MM.1S (cell line): Measurements from ENCODE around the gene PIEZO2.

Source experiments
- DNase-seq: peaks from one replicate; pipeline ENCODE4 v3.0.0-alpha.2; 2015
- H2AFZ ChIP-seq: fragments of 300-600 bp; sonication (generic); 2 replicates; pipeline ENCODE4 v1.6.0; 2016; ENCODE audit warnings: antibody characterized with exemption, low read length
- H3F3A ChIP-seq: fragments of 300-600 bp; sonication (generic); 2 replicates; pipeline ENCODE4 v1.6.1; 2016; ENCODE audit warnings: mild to moderate bottlenecking, antibody characterized with exemption, low read length, moderate library complexity, mixed read lengths; ENCODE audit not compliant: insufficient read depth
- H3K27ac ChIP-seq: fragments of 300-600 bp; sonication (generic); 2 replicates; pipeline ENCODE4 v1.5.1; 2016; ENCODE audit warnings: mild to moderate bottlenecking, low read length
- H3K27me3 ChIP-seq: fragments of 300-600 bp; sonication (generic); replicated peaks from 2 replicates; pipeline ENCODE4 v1.6.0; 2016; ENCODE audit warnings: low read length; ENCODE audit not compliant: insufficient read depth
- H3K36me3 ChIP-seq: fragments of 300-600 bp; sonication (generic); replicated peaks from 2 replicates; pipeline ENCODE4 v1.6.1; 2016; ENCODE audit warnings: mild to moderate bottlenecking, low read length, mixed read lengths; ENCODE audit not compliant: insufficient read depth
- H3K4me1 ChIP-seq: fragments of 300-600 bp; sonication (generic); 2 replicates; pipeline ENCODE4 v1.6.1; 2016; ENCODE audit warnings: low read length, mixed read lengths
- H3K4me2 ChIP-seq: fragments of 300-600 bp; sonication (generic); 2 replicates; pipeline ENCODE4 v1.6.0; 2016; ENCODE audit warnings: low read depth, low read length
- H3K4me3 ChIP-seq: fragments of 300-600 bp; sonication (generic); 2 replicates; pipeline ENCODE4 v1.5.1; 2016; ENCODE audit warnings: low read length, mixed read lengths
- H3K79me2 ChIP-seq: fragments of 300-600 bp; sonication (generic); 2 replicates; pipeline ENCODE4 v1.6.1; 2016; ENCODE audit warnings: mixed run types, low read length, mixed read lengths
- H3K9ac ChIP-seq: fragments of 300-600 bp; sonication (generic); 2 replicates; pipeline ENCODE4 v1.6.1; 2016; ENCODE audit warnings: low read length, mixed read lengths
- H3K9me2 ChIP-seq: fragments of 300-600 bp; sonication (generic); replicated peaks from 2 replicates; pipeline ENCODE4 v1.6.1; 2016; ENCODE audit warnings: mild to moderate bottlenecking, low read length, mixed read lengths; ENCODE audit not compliant: insufficient read depth
- H3K9me3 ChIP-seq: fragments of 300-600 bp; sonication (generic); replicated peaks from 2 replicates; pipeline ENCODE4 v1.6.1; 2016; ENCODE audit warnings: mild to moderate bottlenecking, low read length, mixed read lengths; ENCODE audit not compliant: insufficient read depth
- H4K20me1 ChIP-seq: fragments of 300-600 bp; sonication (generic); 2 replicates; pipeline ENCODE4 v1.6.1; 2016; ENCODE audit warnings: mild to moderate bottlenecking, low read length, moderate library complexity, mixed read lengths; ENCODE audit not compliant: insufficient read depth
- CTCF ChIP-seq: fragments of 300-600 bp; sonication (generic); IDR thresholded peaks from 2 replicates; pipeline ENCODE4 v1.5.1; 2016; ENCODE audit warnings: antibody characterized with exemption, low read length, mixed read lengths
- EZH2 ChIP-seq: fragments of 300-600 bp; sonication (generic); optimal IDR thresholded peaks from 2 replicates; pipeline ENCODE3; 2017; ENCODE audit warnings: low read depth, mild to moderate bottlenecking, antibody characterized with exemption, low read length, mixed read lengths
- EZH2phosphoT487 ChIP-seq: fragments of 300-600 bp; sonication (generic); IDR thresholded peaks from 2 replicates; pipeline ENCODE4 v1.6.1; 2018; ENCODE audit warnings: antibody characterized with exemption, low read length

PIEZO2 gene

GRCh38 chr18:10770264-10770663, 379.1 kb downstream of the PIEZO2 start:
- Histone ChIP-seq H3K36me3 (no peaks in the 10 kb centered on the region), H3F3A (no peaks in the 10 kb centered on the region), H3K9ac (no peak overlapping the region), H3K4me3 (no peak overlapping the region), H3K27me3 (no peaks in the 10 kb centered on the region), H3K9me3 (no peaks in the 10 kb centered on the region), H4K20me1 (no peaks in the 10 kb centered on the region), H3K4me2 (no peak overlapping the region), H2AFZ (no peak overlapping the region), H3K27ac (no peak overlapping the region), H3K9me2 (no peaks in the 10 kb centered on the region), H3K4me1 (no peaks in the 10 kb centered on the region), H3K79me2 (no peaks in the 10 kb centered on the region)
- no peak for DNase-seq
- TF ChIP-seq EZH2: no peak
- no peak for TF ChIP-seq EZH2phosphoT487
- no peak for TF ChIP-seq CTCF

GRCh38 chr18:10768221-10768620, 381.1 kb downstream of the PIEZO2 start:
- Histone ChIP-seq H3K4me1 (no peaks in the 10 kb centered on the region), H3K4me2 (no peak overlapping the region), H2AFZ (no peak overlapping the region), H3K36me3 (no peaks in the 10 kb centered on the region), H3K79me2 (no peaks in the 10 kb centered on the region), H3K9me2 (no peaks in the 10 kb centered on the region), H3K9ac (no peak overlapping the region), H3K4me3 (no peak overlapping the region), H3K9me3 (no peaks in the 10 kb centered on the region), H3F3A (no peaks in the 10 kb centered on the region), H3K27ac (no peak overlapping the region), H3K27me3 (no peaks in the 10 kb centered on the region), H4K20me1 (no peaks in the 10 kb centered on the region)
- TF ChIP-seq EZH2phosphoT487 (no peak), EZH2 (no peak), CTCF (no peak)
- no peak for DNase-seq

- H3K4me3 ChIP-seq: no peak overlapping the region
These were observed 381.7 kb downstream of the PIEZO2 start for GRCh38 chr18:10767658-10768057.

More at GRCh38 chr18:10767658-10768057, 381.7 kb downstream of the PIEZO2 start:
- TF ChIP-seq EZH2: no peak
- TF ChIP-seq CTCF: no peak
- no peak for TF ChIP-seq EZH2phosphoT487
- Histone ChIP-seq H3K9me3 (no peaks in the 10 kb centered on the region), H4K20me1 (no peaks in the 10 kb centered on the region), H3K79me2 (no peaks in the 10 kb centered on the region), H3K27ac (no peak overlapping the region), H3K9me2 (no peaks in the 10 kb centered on the region), H3K27me3 (no peaks in the 10 kb centered on the region), H3K36me3 (no peaks in the 10 kb centered on the region), H3F3A (no peaks in the 10 kb centered on the region), H3K9ac (no peak overlapping the region), H2AFZ (no peak overlapping the region), H3K4me1 (no peaks in the 10 kb centered on the region), H3K4me2 (no peak overlapping the region)
- DNase-seq: no peak
